Measurements from ENCODE around the gene ZNF14. TPM values are rescaled to one million over a fixed set of nuclear protein-coding genes. Genes with fewer than 3 reads are reported as not detected.
"Not testable (repeated sequence)": the region's sequence is repeated elsewhere in the genome, so short reads cannot be mapped to it uniquely, and the experiment has no call there.

Gene ZNF14
- total RNA-seq: 28.1 TPM

DNA sequence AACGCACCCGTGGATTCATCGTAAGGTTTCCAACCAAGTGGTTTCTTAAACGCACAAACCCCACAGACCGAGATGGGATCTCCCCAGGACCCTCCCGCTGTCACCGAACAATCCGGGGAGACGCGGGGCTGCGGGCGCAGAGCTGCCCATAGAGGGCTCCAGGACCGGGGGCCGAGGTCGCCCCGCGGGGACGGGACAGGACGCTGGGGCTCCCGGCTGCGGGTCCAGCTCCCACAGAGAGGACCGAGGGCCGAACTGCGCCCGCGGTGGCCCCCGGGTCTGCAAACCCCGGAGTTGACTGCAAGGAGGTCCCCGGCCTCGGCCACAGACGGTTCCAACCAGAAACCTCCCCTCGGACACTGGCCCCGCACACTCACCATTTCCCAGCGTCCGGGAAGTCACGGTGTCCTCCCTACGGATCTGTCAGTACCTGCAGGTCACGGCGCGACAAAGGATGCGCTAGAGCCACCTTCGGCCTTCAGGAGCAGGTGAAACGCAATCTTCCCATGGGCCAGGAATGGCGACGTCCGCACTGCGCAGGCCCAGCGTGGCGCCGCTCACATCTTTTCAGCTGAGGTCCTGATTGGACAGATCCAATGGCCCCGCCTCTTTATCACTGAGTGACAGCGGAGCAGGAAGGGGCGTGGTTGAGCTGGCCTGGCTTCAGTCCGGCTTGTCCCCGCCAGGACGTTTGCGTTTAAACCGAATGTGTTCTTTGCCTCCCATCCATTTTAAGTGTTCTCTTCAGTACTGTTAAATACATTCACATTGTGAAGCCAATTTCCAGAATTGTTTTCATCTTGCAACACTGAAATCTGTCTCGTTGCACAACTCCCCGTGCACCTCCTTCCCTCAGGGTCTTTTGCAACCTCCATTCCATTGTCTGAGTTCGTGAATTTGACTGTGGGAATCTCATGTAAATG lies at the start of gene ZNF14:
Gene ZNF14 (minus strand): TSS at position 534 of the 923 bp plus-strand sequence. CDS start 154 bp downstream, at position 380.
- FAIRE-seq (no peak), DNase-seq (ENCODE audit: low spot score in 2 of 2) (peak; percentile 97 to 99)

DNA sequence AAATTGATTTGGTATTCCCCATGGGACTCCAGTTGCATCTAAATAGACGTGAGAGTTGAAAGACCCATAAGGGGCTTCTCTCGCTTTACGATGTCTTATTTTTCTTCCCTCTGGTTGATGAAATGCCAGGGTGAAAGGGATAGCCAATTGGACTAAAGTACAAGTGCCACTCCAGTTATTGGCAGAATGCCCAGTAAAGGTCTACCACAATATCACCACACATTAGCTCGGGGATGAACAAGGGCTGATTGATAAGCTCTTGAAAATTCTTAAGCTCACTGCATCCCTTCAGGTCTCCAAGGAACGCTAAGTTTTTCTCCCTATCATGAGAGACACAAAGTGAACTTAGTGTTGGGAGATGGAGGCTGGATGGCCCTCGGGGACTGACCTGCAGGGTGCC lies 48.9 kb upstream of the ZNF14 start:
- DNase-seq (ENCODE audit: low spot score in 2 of 2); FAIRE-seq: not testable (repeated sequence)

DNA sequence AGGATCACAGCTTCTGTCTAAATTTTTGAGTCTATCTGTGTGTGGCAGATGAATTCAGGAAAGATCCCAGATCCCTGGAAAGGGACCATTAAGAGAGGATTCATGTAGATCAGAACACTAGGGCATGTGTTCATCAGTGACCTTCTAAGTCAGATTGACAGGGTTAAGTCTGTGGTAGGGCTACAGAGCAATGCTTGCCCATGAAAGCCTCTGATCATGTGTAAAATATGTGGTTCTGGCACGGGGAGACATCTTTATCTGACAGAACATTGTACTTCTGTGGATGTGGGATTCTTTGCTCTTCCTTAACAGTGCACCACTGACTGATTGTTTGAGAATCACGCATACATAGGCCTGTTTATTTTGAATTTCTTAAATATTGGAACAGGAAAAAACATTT lies 45.8 kb upstream of the ZNF14 start:
- DNase-seq (ENCODE audit: low spot score in 2 of 2): no peak
- FAIRE-seq: no peak

DNA sequence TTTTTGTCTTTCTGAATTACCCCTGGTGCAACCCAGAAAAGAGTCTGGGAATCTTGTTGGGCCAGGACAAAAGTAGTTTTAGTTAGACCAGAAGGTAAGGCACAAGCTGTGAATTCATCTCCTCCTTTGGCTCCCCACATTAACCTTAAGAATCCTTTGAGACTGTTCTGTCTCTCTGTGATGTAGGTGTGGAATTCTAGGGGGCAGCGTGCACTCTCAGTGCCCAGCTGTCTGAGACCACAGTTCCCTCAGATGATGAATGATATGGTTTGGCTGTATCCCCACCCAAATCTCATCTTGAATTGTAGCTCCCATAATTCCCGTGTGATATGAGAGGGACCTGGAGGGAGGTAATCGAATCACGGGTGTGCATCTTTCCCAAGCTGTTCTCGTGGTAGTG lies 44.8 kb upstream of the ZNF14 start:
- DNase-seq (ENCODE audit: low spot score in 2 of 2): no peak
- FAIRE-seq: no peak

DNA sequence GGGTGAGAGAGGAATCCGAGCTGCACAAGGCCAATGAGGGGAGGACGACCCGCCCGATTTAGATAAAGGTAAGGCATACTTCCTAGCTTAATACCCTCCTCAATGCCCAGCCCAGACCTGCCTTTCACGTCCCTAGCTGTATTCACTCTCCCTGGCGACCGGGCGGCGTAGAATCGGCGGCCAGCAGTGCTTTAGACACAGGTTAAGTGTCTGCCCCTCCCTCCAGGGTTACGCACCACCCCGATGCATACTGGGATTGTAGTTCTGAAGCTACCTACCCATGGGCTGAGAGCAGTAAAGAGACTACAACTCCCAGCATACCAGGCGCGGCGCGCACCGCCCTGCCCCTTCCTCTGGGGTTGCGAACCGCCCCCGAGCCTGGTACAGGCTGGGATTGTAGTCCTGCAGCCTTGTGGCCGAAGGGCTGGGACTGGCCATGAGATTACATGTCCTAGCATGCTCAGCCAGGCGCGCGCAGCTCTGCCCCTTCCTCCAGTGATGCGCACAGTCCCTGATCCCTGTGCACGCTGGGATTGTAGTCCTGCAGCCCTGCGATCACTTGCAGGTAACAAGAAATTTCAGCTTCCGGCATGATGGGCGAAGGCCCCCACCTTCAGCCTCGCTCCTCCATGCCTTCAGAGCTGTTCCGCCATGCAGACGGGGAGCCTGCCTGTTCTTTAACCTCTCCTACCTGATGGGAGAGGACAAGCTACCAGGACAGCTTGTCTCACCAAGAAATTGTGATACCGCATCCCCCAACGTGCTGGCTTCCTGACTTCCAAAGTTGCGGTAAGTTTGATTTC lies 43.5 kb upstream of the ZNF14 start:
- peak; percentile 83 to 89 for DNase-seq (ENCODE audit: low spot score in 2 of 2)
- peak; percentile 91 for FAIRE-seq

DNA sequence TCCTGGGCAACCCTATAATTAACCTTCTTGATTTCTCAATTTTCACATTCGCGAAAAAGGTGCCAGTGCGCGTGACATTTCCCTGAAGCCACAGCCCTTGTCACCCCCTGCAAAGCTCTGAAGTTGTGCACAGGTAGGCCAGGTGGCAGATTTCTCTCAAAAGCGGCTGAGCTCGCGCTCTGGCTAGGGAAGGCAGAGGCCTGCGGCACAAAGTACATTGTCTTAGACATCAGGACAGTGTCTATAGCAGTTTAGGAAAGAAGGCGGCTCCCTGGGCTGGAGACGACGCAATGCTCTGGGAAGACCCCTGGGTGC lies 42.9 kb upstream of the ZNF14 start:
- no peak for DNase-seq (ENCODE audit: low spot score in 2 of 2)
- FAIRE-seq: no peak

DNA sequence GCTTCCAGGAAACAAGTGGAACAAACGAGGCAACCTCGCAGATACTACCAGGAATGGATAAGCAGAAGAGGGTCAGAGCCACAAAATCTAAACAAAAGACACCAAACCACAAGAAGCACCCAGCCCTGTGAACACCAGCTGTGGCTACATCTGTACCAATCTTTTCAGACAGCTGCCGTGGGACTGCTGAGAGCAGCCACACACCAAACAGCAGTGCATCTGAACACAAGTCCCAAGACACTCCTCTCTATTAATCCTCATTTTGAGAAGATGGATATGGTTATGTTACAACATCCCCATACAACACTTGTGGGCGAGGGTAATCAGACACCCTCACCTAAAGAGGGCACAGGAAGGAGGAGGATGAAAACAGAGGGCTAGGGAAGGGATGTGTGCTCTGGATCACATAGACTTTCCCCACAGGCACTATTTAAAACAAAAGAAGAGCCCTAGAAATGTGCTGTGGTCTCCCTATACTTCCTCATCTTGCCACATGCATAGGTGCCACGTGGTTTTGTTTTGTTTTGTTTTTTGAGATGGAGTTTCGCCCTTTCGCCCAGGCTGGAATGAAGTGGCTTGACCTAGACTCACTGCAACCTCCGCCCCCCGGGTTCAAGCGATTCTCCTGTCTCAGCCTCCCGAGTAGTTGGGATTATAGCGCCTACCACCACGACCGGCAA lies 41.6 kb upstream of the ZNF14 start:
- FAIRE-seq (no peak), DNase-seq (ENCODE audit: low spot score in 2 of 2) (no peak)

DNA sequence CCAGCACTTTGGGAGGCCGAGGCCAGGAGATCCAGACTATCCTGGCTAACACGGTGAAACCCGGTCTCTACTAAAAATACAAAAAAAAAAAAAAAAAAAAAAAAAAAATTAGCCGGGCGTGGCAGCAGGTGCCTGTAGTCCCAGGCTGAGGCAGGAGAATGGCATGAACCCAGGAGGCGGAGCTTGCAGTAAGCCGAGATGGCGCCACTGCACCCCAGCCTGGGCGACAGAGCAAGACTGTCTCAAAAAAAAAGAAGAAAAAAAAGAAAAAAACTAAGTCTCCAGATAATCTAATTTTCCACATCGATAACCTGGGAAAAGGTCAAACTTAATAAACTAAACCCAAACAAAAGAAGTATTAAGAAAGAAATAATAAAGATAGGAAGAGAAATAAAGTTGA lies 39.1 kb upstream of the ZNF14 start:
- not testable (repeated sequence) for FAIRE-seq; DNase-seq (ENCODE audit: low spot score in 2 of 2)

DNA sequence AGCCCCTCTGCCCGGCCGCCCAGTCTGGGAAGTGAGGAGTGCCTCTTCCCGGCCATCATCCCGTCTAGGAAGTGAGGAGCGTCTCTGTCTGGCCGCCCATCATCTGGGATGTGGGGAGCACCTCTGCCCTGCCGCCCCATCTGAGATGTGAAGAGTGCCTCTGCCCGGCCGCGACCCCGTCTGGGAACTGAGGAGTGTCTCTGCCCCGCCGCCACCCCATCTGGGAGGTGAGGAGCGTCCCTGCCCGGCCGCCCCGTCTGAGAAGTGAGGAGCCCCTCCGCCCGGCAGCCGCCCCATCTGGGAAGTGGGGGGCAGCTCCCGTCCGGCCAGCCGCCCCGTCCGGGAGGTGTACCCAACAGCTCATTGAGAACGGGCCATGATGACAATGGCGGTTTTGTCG lies 37.1 kb upstream of the ZNF14 start:
- not testable (repeated sequence) for FAIRE-seq

DNA sequence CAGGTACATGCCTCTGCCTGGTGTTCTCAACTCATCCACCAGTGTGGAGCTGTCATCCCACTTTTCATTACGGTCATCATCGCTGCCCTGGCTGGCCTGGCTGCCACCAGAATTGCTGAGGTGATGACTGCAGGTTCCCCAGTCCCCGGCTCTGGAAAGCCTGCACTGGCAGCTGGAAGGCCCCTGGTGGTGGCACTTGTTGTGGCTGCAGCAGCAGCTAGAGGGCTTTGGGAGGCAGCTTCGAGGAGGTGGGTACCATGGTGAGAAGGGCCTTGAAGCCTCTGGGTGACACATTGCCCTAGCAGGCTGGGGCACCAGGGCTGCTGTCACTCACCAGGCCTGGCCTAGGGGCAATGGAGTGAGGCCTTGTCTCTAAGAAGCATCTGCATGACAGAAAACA lies 25.3 kb upstream of the ZNF14 start:
- no peak for FAIRE-seq
- DNase-seq (ENCODE audit: low spot score in 2 of 2): no peak

More for the DNA sequence above, 37.1 kb upstream of the ZNF14 start:
- DNase-seq (ENCODE audit: low spot score in 2 of 2): not testable (repeated sequence)

DNA sequence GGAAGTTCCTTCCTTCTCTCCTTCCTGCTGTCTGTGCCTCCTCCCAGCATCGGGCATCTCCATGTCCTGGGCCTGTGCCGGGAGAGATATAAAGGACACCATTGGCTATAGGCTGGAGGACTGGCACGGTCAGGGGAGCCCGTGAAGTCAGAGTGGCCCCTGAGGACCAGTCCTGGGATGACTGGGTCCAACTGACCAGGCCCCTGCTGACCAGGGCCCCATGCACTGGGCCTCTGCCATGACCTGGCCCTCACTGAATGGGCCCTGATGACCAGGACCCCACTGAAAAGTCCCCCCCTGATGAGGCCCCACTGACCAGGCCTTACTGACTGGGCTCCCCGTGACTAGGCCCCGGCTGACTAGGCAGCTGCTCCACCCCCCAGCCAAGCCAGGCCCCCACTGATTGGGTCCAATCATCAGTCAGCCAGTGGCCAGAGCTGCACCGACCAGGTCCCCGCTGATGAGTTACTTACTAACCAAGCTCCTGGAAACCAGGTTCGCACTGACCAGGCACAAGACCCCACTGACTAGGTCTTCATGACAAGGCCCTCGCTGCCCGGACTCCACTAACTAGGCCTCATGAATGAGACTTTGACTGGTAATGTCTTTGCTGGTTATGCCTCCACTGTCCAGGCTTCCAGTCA lies 20.0 kb upstream of the ZNF14 start:
- peak in 1 of 2 donors; percentile 16 for DNase-seq (ENCODE audit: low spot score in 2 of 2)
- FAIRE-seq: no peak

DNA sequence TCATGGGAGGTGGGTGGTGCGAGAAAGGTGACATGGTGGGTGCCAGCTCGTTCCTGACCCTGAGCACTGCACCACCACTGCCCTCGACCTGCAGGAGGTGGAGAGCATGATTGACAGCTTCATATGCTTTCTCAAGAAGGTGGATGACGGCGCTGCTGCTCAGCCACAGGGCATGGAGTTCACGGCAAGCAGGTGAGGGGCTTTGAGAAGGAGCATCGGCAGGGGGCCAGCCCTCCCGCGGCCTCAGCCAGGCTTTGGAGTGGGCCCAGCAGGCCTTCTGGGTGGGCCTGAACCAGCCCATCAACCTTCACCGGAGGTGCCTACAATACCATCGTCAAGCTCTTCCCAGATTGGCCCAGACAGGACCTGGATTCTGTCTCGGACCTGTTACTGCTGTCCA lies 18.9 kb upstream of the ZNF14 start:
- no peak for DNase-seq (ENCODE audit: low spot score in 2 of 2)
- no peak for FAIRE-seq

DNA sequence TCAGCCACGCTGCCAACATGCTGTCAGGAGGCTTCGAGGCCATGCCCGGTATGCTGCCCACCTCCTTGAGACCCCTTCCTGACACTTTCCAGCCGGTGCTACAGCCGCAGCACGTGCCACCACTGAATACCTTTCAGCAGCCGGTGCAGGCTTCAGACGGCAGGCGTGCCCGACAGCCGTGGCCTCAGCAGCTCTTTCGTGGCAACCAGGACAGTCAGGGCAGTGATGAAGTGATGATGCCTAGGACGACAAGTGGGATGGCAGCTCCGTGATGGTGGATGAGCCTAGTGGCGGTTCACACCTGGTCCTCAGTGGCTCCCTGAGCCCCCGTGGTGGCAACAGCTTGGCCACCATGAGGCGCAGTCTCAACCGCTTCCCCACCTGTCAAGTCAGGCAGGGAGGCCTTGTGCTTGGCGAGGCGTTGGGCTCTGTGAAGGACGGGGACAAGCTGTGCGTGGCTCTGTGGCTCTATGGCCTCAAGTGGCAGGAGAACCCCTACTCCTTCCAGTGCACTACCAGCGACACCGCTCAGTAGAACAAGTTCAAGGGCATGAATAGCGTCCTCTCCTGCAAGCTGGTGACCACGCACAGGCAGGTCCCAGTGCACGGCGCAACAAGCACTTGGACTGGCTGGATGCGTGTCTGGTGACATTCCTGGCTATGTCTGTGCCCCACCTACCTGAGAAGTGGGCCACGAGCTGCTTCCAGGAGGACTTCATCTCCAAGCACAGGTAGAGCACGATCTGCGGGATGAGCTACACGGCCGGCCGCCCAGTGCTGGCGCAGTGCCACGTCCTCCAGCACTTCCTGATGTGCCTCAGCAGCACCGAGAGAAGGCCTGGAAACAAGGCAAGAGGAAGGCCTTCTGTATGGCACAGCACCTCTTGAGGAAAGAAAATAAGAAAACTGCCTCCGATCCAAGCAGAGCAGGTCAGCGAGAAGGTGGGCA lies 18.2 kb upstream of the ZNF14 start:
- DNase-seq (ENCODE audit: low spot score in 2 of 2): peak in 1 of 2 donors; percentile 8
- no peak for FAIRE-seq

DNA sequence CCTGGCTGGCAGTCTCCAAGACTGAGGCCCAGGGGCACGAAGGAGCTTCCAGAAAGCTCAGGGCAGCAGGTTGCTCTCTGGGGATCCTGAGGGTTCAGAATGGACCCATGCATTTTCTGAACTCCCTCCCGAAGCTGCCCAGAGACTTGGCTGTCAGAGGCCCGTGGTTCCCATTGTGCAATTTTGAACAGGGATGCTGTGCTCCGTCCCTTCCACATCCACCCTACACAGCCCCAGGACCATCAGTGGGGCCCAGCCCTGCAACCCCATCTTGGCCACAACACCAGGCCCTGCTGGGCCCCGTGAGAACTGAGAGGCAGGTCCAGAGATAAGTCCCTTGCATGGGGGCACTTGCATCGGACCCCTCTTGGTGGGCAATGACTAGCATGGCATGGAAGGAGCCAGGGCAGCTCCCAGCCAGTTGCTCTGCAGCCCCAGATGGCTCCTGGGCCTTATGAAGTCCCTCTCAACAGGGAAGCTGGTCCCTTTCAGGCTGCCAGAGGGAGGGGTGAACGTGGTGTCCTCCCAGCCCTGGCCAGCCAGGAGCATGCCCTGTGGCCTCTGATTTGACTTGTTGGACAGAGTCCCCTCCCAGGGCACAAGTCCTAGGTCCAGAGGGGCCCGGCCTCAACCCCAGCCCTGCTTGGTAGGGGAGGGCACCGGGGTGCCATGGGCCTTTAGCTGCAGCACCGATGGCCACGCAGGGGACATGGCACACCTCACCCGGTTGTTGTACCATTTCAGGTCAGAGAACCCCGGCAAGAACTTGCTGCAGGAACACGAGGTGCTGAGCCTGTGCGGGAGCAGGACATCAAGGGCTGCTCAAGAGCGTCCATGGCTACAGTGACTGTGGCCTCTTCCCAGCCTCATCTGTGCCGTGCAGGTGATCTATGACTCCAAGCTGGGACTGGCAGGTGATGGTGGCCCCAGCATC lies 17.3 kb upstream of the ZNF14 start:
- FAIRE-seq (no peak), DNase-seq (ENCODE audit: low spot score in 2 of 2) (no peak)

DNA sequence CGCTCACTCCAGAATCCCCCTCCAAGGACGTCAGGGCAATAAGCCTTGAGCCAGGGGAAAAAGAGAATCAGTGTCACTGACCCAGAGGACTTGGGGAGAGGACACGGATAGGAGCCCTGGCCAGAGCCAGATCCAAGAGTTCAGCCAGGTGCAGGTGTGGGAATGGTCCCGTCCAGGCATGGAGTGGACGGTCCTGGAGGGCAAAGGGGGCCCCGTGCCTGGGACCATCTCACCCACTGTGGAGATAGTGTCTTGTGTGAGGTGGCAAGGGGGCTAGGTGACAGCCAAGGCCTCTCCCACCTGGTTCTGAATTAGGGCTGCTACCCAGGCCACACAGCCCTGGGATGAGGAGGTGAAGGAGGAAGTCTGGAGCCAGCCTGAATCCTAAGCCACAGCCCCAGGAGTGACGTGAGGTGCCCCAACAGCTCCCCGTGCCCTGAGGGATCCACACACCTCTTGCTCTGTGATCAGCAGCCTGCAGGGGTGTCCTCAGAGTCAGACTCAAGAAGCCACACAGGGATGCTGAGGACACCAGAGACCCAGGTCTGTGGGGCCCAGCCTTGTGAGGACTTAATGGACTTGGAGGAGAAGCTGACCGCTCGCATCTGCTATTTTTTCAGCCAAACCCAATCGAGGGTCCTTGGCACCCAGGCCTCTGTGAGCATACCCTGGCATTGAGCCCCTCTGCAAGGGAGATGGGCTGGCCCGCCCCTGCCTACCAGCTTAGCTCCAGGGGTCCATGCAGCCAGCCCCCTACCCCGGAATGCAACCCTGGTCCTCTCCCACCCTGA lies 16.4 kb upstream of the ZNF14 start:
- FAIRE-seq (no peak), DNase-seq (ENCODE audit: low spot score in 2 of 2) (peak in 1 of 2 donors; percentile 13)

DNA sequence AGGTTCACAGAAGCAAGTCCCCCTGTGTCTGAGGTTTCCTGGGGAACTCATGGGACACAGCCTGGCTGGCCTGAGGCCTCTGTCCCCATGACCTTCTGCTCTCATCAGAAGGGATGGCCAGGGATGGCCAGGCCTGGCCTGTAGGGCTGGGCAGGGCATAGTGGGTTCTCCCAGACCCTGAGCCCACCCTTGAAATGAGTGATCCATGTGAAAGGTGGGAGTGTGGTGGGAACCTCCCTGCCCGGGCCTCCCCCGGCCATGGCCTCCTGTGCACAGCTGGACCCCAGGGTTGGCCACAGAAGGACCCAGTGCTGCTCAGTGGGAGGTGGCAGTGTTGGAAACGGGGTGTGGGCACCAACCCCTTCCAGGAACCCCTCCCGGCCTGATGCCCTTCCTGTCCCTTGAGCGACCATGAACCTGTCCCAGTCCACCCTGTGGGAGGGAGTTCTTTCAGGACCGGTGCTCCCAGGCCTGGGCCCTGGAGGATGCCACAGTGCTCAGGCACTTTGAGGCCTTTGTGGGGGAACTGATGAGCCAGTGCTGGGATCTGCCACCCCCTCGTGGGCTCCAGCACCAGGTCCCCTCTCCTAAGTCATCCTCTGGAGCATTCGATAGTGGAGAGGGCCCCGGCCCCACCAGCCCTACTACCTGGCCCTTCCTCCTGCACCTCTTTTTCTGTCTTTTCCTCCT lies 15.5 kb upstream of the ZNF14 start:
- DNase-seq (ENCODE audit: low spot score in 2 of 2) (no peak), FAIRE-seq (no peak)
